ENCODE results near the gene NRM.
"Not testable (repeated sequence)": the region's sequence is repeated elsewhere in the genome, so short reads cannot be mapped to it uniquely, and the experiment has no call there.

The NRM gene

GRCh38 chr6:30664994-30665767, 25.6 kb downstream of the NRM start:
- no peak for DNase-seq

GRCh38 chr6:30657922-30658321, 32.9 kb downstream of the NRM start:
- not testable (repeated sequence) for DNase-seq

- DNase-seq = no peak
Observed at GRCh38 chr6:30657454-30657853, 33.3 kb downstream of the NRM start.

GRCh38 chr6:30656513-30656912, 34.3 kb downstream of the NRM start:
- no peak for DNase-seq

- no peak for DNase-seq
Observed at GRCh38 chr6:30655743-30656094, 35.1 kb downstream of the NRM start.

GRCh38 chr6:30654798-30655742, 35.7 kb downstream of the NRM start:
- no peak for DNase-seq

- no peak for DNase-seq
Observed at GRCh38 chr6:30651143-30651542, 39.6 kb downstream of the NRM start.

GRCh38 chr6:30647242-30648116, 43.3 kb downstream of the NRM start:
- DNase-seq = peak; percentile 58 to 86

- DNase-seq = peak; percentile 91 to 93
Observed at GRCh38 chr6:30646450-30647241, 44.1 kb downstream of the NRM start, which contains the start of gene C6orf136. Gene C6orf136 (plus strand): TSS chr6:30647133. CDS start chr6:30647232, 99 bp downstream.

GRCh38 chr6:30645989-30646388, 44.8 kb downstream of the NRM start:
- DNase-seq = no peak

- no peak for DNase-seq
Observed at GRCh38 chr6:30644769-30645168, 46.0 kb downstream of the NRM start.

GRCh38 chr6:30643656-30644055, 47.1 kb downstream of the NRM start:
- no peak for DNase-seq

GRCh38 chr6:30641048-30641447, 49.7 kb downstream of the NRM start:
- no peak for DNase-seq

- no peak for DNase-seq
Observed at GRCh38 chr6:30640481-30640880, 50.3 kb downstream of the NRM start.

Measured in NCI-H2081 (cell line).